Transverse colon (tissue), 3 donors: ENCODE measurements around the gene FKBP6.

Experiments
- POLR2A ChIP-seq: fragments of 450-650 bp; IDR thresholded peaks from one replicate; pipeline ENCODE4 v1.6.1; 2016; ENCODE audit warnings: antibody characterized with exemption, mild to moderate bottlenecking, moderate library complexity
- TF ChIP-seq, protein P1 (sequence below), 5 experiments: fragments of 200-600 bp in 3 of 5; fragments of 450-650 bp in 2 of 5; sonication (generic) in 3 of 5; IDR thresholded peaks; 1 replicate in 2 of 5; 2 replicates in 3 of 5; pipeline ENCODE4 v1.5.1; 2016 to 2017; ENCODE audit warnings: antibody characterized with exemption in 5 of 5, inconsistent platforms in 3 of 5, mild to moderate bottlenecking in 2 of 5, moderate library complexity in 1 of 5

DNA sequence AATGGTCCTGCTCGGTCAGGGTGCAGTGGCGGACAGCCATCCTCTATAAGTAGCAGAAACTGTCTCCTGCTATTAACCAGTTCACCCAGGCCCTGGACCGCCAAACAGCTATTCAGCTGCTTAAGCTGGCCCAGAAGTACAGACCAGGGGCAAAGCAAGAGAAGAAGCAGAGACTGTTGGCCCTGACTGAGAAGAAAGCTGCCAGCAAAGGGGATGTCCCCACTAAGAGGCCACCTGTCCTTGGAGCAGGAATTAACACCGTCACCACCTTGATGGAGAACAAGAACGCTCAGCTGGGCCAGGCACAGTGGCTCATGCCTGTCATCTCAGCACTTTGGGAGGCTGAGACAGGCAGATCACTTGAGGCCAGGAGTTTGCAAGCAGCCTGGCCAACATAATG lies 13.7 kb upstream of the FKBP6 start:
- TF ChIP-seq, protein P1, sequence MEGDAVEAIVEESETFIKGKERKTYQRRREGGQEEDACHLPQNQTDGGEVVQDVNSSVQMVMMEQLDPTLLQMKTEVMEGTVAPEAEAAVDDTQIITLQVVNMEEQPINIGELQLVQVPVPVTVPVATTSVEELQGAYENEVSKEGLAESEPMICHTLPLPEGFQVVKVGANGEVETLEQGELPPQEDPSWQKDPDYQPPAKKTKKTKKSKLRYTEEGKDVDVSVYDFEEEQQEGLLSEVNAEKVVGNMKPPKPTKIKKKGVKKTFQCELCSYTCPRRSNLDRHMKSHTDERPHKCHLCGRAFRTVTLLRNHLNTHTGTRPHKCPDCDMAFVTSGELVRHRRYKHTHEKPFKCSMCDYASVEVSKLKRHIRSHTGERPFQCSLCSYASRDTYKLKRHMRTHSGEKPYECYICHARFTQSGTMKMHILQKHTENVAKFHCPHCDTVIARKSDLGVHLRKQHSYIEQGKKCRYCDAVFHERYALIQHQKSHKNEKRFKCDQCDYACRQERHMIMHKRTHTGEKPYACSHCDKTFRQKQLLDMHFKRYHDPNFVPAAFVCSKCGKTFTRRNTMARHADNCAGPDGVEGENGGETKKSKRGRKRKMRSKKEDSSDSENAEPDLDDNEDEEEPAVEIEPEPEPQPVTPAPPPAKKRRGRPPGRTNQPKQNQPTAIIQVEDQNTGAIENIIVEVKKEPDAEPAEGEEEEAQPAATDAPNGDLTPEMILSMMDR (IDR thresholded peaks at IDR 0.05), result no peak
- no peak for TF ChIP-seq POLR2A
